GM19240 (cell line): Measurements from ENCODE around the gene PCDHGB5.
"Not testable (repeated sequence)": the region's sequence is repeated elsewhere in the genome, so short reads cannot be mapped to it uniquely, and the experiment has no call there.

Experiments
- DNase-seq: peaks from one replicate; pipeline ENCODE4 v3.0.0; 2011; ENCODE audit warnings: low spot score; ENCODE audit not compliant: insufficient read length

Gene PCDHGB5

DNA sequence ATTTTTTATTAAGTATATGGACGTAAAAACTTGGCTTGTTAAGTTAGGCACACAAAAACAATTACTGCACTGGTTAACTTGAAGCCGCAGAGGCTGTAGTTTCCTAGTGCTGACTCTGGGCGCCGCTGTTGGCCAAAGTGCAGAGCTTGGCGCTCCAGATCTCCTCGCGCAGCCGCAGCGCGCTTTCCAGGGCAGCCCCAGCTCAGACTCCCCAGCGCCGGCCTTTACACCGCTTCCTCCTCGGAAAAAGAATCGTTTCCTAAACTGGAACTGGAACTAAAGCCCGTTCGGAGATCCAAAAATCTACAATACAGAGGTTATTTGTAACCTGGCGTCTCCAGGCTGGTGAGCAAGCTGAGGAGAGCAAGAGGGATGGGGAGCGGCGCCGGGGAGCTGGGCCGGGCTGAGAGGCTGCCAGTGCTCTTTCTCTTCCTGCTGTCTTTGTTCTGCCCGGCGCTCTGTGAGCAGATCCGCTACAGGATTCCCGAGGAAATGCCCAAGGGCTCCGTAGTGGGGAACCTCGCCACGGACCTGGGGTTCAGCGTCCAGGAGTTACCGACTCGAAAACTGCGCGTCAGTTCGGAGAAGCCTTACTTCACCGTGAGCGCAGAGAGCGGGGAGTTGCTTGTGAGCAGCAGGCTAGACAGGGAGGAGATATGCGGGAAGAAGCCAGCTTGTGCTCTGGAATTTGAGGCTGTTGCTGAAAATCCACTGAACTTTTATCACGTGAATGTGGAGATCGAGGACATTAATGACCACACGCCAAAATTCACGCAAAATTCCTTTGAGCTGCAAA lies at the start of gene PCDHGB5:
Gene PCDHGB5 (plus strand): TSS at position 192 of the 796 bp plus-strand sequence. CDS start 181 bp downstream, at position 373.
- DNase-seq: not testable (repeated sequence)

DNA sequence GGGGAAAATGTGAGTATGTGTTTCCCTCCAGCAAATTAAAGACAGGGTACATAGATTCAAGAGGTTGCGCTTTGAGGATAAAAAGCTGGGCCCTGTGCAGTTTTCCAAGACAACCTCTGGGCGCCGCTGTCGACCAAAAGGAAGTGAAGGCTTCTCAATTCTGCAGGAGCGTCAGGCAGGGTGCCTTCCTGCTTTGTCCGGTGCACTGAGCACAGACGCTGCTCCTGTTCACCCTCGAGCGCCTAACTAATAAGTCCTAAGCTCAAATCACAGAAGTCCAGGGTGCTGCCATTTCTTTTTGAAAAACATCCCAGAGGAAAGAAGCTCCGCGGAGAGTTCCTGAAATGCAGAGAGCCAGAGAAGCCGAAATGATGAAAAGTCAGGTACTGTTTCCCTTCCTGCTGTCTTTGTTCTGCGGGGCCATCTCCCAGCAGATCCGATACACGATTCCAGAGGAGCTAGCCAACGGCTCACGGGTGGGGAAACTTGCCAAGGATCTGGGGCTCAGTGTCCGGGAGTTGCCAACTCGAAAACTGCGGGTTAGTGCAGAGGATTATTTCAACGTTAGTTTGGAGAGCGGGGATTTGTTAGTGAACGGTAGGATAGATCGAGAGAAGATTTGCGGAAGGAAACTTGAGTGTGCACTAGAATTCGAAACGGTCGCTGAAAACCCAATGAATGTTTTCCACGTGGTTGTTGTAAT lies 47.7 kb upstream of the PCDHGB5 start, which contains the start of gene PCDHGB1:
Gene PCDHGB1 (plus strand): TSS at position 183 of the 703 bp plus-strand sequence. CDS start 162 bp downstream, at position 345.
- DNase-seq: no peak

DNA sequence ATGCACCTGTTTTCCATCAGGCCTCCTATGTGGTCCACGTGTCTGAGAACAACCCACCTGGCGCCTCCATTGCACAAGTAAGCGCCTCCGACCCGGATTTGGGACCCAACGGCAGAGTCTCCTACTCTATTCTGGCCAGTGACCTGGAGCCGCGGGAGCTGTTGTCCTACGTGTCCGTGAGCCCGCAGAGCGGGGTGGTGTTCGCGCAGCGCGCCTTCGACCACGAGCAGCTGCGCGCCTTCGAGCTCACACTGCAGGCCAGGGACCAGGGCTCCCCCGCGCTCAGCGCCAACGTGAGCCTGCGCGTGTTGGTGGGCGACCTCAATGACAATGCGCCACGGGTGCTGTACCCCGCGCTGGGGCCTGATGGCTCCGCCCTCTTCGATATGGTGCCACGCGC lies 46.2 kb upstream of the PCDHGB5 start:
- no peak for DNase-seq

DNA sequence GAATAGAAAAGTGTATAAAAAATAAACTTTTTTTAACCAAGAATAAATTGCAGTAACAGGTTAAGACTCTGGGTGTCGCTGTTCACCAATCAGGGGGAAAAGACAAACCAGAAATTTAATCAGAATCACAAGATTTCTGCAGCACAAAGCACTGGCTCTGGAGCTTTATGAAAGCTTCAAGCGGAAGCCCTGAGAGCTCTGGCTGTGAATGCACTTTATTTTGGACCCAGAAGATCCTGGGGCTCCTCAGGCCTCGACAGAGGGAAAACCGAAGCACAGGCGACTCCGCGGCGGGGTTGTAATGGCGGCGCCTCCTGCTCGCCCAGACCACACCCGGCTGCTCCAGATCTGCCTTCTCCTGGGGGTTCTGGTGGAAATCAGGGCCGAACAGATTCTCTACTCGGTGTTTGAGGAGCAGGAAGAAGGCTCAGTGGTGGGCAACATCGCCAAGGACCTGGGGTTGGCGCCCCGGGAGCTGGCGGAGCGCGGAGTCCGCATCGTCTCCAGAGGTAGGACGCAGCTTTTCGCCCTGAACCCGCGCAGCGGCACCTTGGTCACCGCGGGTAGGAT lies 42.8 kb upstream of the PCDHGB5 start, which contains the start of gene PCDHGA4:
Gene PCDHGA4 (plus strand): TSS at position 122 of the 570 bp plus-strand sequence. CDS start 87 bp downstream, at position 209.
- no peak for DNase-seq

DNA sequence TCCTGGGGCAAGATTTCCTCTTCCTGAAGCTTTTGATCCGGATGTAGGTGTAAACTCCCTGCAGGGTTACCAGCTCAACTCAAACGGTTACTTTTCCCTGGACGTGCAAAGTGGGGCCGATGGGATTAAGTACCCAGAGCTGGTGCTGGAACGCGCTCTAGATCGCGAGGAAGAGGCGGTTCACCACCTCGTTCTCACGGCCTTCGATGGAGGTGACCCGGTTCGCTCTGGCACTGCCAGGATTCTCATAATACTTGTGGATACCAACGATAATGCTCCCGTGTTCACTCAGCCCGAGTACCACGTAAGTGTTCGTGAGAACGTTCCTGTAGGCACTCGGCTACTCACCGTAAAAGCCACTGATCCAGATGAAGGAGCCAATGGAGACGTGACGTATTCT lies 42.1 kb upstream of the PCDHGB5 start:
- no peak for DNase-seq

DNA sequence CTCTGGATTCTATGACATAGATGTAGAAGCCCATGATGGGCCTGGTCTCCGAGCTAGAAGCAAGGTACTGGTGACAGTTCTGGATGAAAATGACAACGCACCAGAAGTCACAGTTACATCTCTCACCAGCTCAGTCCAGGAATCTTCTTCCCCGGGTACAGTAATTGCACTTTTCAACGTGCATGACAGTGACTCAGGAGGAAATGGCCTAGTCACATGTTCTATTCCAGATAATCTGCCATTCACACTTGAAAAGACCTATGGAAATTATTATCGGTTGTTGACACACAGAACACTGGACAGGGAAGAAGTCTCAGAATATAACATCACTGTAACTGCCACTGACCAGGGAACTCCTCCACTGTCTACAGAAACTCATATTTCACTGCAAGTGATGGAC lies 41.6 kb upstream of the PCDHGB5 start:
- DNase-seq: no peak

DNA sequence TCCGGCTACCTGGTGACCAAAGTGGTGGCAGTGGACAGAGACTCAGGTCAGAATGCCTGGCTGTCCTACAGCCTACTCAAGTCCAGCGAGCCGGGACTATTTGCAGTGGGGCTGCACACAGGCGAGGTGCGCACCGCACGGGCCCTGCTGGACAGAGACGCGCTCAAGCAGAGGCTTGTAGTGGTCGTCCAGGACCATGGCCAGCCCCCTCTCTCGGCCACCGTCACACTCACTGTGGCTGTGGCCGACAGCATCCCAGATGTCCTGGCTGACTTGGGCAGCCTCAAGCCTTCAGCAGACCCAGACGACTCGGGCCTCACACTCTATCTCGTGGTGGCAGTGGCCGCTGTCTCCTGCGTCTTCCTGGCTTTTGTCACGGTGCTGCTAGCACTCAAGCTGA lies 40.8 kb upstream of the PCDHGB5 start:
- DNase-seq: no peak

GRCh38 chr5:141359790-141360426 lies 37.8 kb upstream of the PCDHGB5 start, which contains the start of gene PCDHGB2:
PCDHGB2 (plus strand) TSS chr5:141359994; CDS start chr5:141360136, 142 bp downstream.
- peak; percentile 22 for DNase-seq

- DNase-seq: no peak
Measured at GRCh38 chr5:141360685-141361084, 37.1 kb upstream of the PCDHGB5 start.

GRCh38 chr5:141362719-141363118 lies 35.0 kb upstream of the PCDHGB5 start:
- no peak for DNase-seq

GRCh38 chr5:141363952-141364660 lies 33.6 kb upstream of the PCDHGB5 start, which contains the start of gene PCDHGA5:
PCDHGA5 (plus strand) TSS chr5:141364162; CDS start chr5:141364331, 169 bp downstream.
- no peak for DNase-seq

GRCh38 chr5:141366016-141366896 lies 31.5 kb upstream of the PCDHGB5 start:
- DNase-seq: no peak

DNA sequence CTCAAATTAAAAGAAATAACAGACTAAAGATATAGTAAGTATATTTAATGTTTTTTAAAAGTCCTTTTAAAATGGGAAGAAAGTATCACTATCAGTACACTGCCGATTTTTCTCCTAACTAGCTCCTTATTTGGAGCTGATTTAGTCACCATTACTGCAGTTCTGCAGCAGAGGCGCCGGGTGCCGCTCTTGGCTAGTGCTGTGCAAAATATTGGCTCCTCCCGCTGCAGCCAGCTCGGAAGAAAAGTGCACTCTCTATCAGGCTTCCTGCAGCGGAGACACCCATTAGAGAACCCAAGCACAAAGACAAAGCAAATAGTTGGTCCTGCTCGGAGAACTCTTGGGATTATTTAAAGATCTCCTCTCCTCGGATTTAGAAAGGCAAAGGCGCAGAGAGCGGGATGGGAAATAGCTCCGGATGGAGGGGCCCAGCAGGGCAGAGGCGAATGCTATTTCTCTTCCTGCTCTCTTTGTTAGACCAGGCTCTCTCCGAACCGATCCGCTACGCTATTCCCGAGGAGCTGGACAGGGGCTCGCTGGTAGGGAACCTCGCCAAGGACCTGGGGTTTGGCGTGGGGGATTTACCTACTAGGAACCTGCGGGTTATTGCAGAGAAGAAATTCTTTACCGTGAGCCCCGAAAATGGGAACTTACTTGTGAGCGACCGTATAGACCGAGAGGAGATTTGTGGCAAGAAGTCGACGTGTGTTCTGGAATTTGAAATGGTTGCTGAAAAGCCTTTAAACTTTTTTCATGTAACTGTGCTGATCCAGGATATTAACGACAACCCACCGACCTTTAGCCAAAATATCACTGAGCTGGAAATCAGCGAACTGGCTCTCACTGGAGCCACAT lies 27.5 kb upstream of the PCDHGB5 start, which contains the start of gene PCDHGB3:
Gene PCDHGB3 (plus strand): TSS at position 249 of the 855 bp plus-strand sequence. CDS start 153 bp downstream, at position 402.
- no peak for DNase-seq

DNA sequence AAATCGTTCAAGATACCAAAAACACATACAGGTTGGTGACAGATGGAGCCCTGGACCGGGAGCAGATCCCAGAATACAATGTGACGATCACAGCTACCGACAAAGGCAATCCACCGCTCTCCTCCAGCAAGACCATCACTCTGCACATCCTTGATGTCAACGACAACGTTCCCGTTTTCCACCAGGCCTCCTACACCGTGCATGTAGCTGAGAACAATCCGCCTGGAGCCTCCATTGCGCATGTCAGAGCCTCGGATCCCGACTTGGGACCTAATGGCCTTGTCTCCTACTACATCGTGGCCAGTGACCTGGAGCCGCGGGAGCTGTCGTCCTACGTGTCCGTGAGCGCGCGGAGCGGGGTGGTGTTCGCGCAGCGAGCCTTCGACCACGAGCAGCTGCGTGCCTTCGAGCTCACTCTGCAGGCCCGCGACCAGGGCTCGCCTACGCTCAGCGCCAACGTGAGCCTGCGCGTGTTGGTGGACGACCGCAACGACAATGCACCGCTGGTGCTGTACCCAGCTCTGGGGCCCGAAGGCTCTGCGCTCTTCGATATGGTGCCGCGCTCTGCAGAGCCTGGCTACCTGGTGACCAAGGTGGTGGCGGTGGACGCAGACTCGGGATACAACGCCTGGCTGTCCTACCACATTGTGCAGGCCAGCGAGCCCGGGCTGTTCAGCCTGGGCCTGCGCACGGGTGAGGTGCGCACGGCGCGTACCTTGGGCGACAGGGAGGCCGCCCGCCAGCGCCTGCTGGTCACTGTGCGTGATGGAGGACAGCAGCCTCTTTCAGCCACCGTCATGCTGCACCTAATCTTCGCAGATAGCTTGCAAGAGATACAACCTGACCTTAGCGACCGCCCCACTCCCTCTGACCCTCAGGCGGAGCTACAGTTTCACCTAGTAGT lies 25.9 kb upstream of the PCDHGB5 start:
- no peak for DNase-seq

GRCh38 chr5:141373673-141374317 lies 24.0 kb upstream of the PCDHGB5 start, which contains the start of gene PCDHGA6:
PCDHGA6 (plus strand) TSS chr5:141373891; CDS start chr5:141374084, 193 bp downstream.
- no peak for DNase-seq

- DNase-seq: no peak
Measured at GRCh38 chr5:141374627-141375026, 23.1 kb upstream of the PCDHGB5 start.
